ENCODE results near the gene TPSD1. TPM values are rescaled to one million over a fixed set of nuclear protein-coding genes. Genes with fewer than 3 reads are reported as not detected.

Gene TPSD1
- total and polyA plus RNA-seq, 7 donors: 0.09 to 0.90 (median 0.19) TPM; not detected in 3

- H3K4me1 ChIP-seq: no peaks in the 10 kb centered on the region
- ATAC-seq (no peak), DNase-seq (no peak)
- H3K27ac ChIP-seq: no peak overlapping the region
- H3K27me3 ChIP-seq (ENCODE audit: insufficient read depth in 3 of 3, low read length in 2 of 3): peaks cover 0 to 20% (median 8%) of the 10 kb centered on the region in 3 donors
- intact Hi-C loops (cut with DNase I): no loop called here
- H3K36me3 ChIP-seq (ENCODE audit: insufficient read depth in 1 of 2, low read depth in 1 of 2): no peaks in the 10 kb centered on the region
- TF ChIP-seq CTCF (IDR thresholded peaks at IDR 0.05): no peak
- 77 to 80% (median 78%) methylated on average over 23 of the region's 23 CpGs for WGBS, 3 donors
- H3K4me3 ChIP-seq: no peak overlapping the region
- H3K9me3 ChIP-seq: no peaks in the 10 kb centered on the region
These were observed 45.4 kb upstream of the TPSD1 start for GRCh38 chr16:1210461-1210860.

- intact Hi-C loops (cut with DNase I): no loop called here
- Histone ChIP-seq H3K9me3 (no peaks in the 10 kb centered on the region), H3K36me3 (ENCODE audit: insufficient read depth in 1 of 2, low read depth in 1 of 2) (no peaks in the 10 kb centered on the region), H3K27me3 (ENCODE audit: insufficient read depth in 3 of 3, low read length in 2 of 3) (peaks cover 0 to 29% (median 8%) of the 10 kb centered on the region in 3 donors), H3K4me3 (no peak overlapping the region), H3K27ac (no peak overlapping the region), H3K4me1 (no peaks in the 10 kb centered on the region)
- no peak for ATAC-seq
- no peak for TF ChIP-seq CTCF (IDR thresholded peaks at IDR 0.05)
- WGBS, 3 donors: 90 to 93% (median 91%) methylated on average over 58 to 65 of the region's 65 CpGs
- DNase-seq: no peak
These were observed 44.2 kb upstream of the TPSD1 start for GRCh38 chr16:1211451-1212268.

GRCh38 chr16:1212616-1213194 is 43.2 kb upstream of the TPSD1 start:
- intact Hi-C loops (cut with DNase I): no loop called here
- Histone ChIP-seq H3K9me3 (no peaks in the 10 kb centered on the region), H3K27ac (no peak overlapping the region), H3K27me3 (ENCODE audit: insufficient read depth in 3 of 3, low read length in 2 of 3) (peaks cover 0 to 34% (median 8%) of the 10 kb centered on the region in 3 donors), H3K36me3 (ENCODE audit: insufficient read depth in 1 of 2, low read depth in 1 of 2) (no peaks in the 10 kb centered on the region), H3K4me1 (no peaks in the 10 kb centered on the region), H3K4me3 (no peak overlapping the region)
- WGBS, 3 donors: 88 to 89% (median 88%) methylated on average over 34 to 40 of the region's 40 CpGs
- ATAC-seq (no peak), DNase-seq (no peak)
- TF ChIP-seq CTCF (IDR thresholded peaks at IDR 0.05): no peak

- H3K4me1 ChIP-seq: no peaks in the 10 kb centered on the region
- peaks cover 0 to 34% (median 6%) of the 10 kb centered on the region in 3 donors for H3K27me3 ChIP-seq (ENCODE audit: insufficient read depth in 3 of 3, low read length in 2 of 3)
- no peak overlapping the region for H3K4me3 ChIP-seq
- ATAC-seq (no peak), DNase-seq (no peak)
- 67 to 83% (median 82%) methylated on average over 6 to 8 of the region's 8 CpGs for WGBS, 3 donors
- TF ChIP-seq CTCF (IDR thresholded peaks at IDR 0.05): no peak
- intact Hi-C loops (cut with DNase I): no loop called here
- no peaks in the 10 kb centered on the region for H3K9me3 ChIP-seq
- no peaks in the 10 kb centered on the region for H3K36me3 ChIP-seq (ENCODE audit: insufficient read depth in 1 of 2, low read depth in 1 of 2)
- H3K27ac ChIP-seq: no peak overlapping the region
These were observed 42.6 kb upstream of the TPSD1 start for GRCh38 chr16:1213231-1213630.

Data from psoas muscle (tissue), 8 donors.